Measurements from ENCODE around the gene ABCA10.

- TF ChIP-seq CTCF (conservative IDR thresholded peaks at IDR 0.05; ENCODE audit: low read depth, low read length) (no peak), EZH2 (IDR thresholded peaks at IDR 0.05; ENCODE audit: low read length, unreplicated experiment) (no peak)
Observed at GRCh38 chr17:69222707-69223258, 5.8 kb downstream of the ABCA10 start.
